ENCODE data around the gene DNM2.
"Not testable (repeated sequence)": the region's sequence is repeated elsewhere in the genome, so short reads cannot be mapped to it uniquely, and the experiment has no call there.

Gene DNM2

GRCh38 chr19:10837649-10838048 lies 119.8 kb downstream of the DNM2 start:
- not testable (repeated sequence) for H3K4me3 ChIP-seq (ENCODE audit: insufficient read depth in 1 of 2, low read depth in 1 of 2, low read length in 2 of 2); H3K4me2 ChIP-seq (ENCODE audit: low read length, poor library complexity, severe bottlenecking); H3K9me3 ChIP-seq (ENCODE audit: control insufficient read depth, low read length); H3K23ac ChIP-seq (ENCODE audit: low read length in 2 of 2); H2BK12ac ChIP-seq (ENCODE audit: low read length in 2 of 2); H2AFZ ChIP-seq (ENCODE audit: low read depth, low read length); H2BK5ac ChIP-seq (ENCODE audit: low read depth, low read length, poor library complexity, severe bottlenecking); H4K8ac ChIP-seq (ENCODE audit: low read length); DNase-seq; H2BK15ac ChIP-seq (ENCODE audit: low read depth, poor library complexity, severe bottlenecking); H4K91ac ChIP-seq (ENCODE audit: low read length); H2BK120ac ChIP-seq (ENCODE audit: low read depth, low read length); H3K27me3 ChIP-seq (ENCODE audit: control insufficient read depth in 1 of 2, insufficient read depth in 1 of 2, low read length in 2 of 2); H3K79me1 ChIP-seq (replicated peaks; ENCODE audit: low read length, poor library complexity, severe bottlenecking); H3K18ac ChIP-seq (ENCODE audit: low read depth in 1 of 2, low read length in 2 of 2); H3K14ac ChIP-seq (ENCODE audit: low read length in 2 of 2); H3K4ac ChIP-seq (ENCODE audit: low read depth in 1 of 2, low read length in 2 of 2); H3K27ac ChIP-seq (ENCODE audit: low read length, poor library complexity, severe bottlenecking); H3K9ac ChIP-seq (ENCODE audit: low read length); H2AK5ac ChIP-seq (ENCODE audit: low read length, severe bottlenecking)
- Histone ChIP-seq H3K36me3 (ENCODE audit: control insufficient read depth in 1 of 2, insufficient read depth in 2 of 2, low read depth in 1 of 2, low read length in 2 of 2) (peaks cover 23 to 24% of the 10 kb centered on the region in 2 experiments), H3K4me1 (ENCODE audit: control insufficient read depth, insufficient read depth, low read depth, low read length) (peaks cover 13% of the 10 kb centered on the region)
- 95% methylated on average over 7 of the region's 7 CpGs for WGBS

GRCh38 chr19:10838377-10838776 lies 120.5 kb downstream of the DNM2 start:
- Histone ChIP-seq H3K23ac (ENCODE audit: low read length in 2 of 2) (no peak overlapping the region), H3K27me3 (ENCODE audit: control insufficient read depth in 1 of 2, insufficient read depth in 1 of 2, low read length in 2 of 2) (no peaks in the 10 kb centered on the region), H2BK15ac (ENCODE audit: low read depth, poor library complexity, severe bottlenecking) (no peak overlapping the region), H2AK5ac (ENCODE audit: low read length, severe bottlenecking) (no peak overlapping the region), H3K79me1 (replicated peaks; ENCODE audit: low read length, poor library complexity, severe bottlenecking) (peaks cover 2% of the 10 kb centered on the region), H3K18ac (ENCODE audit: low read depth in 1 of 2, low read length in 2 of 2) (no peak overlapping the region), H4K8ac (ENCODE audit: low read length) (no peak overlapping the region), H3K9me3 (ENCODE audit: control insufficient read depth, low read length) (peaks cover 4% of the 10 kb centered on the region), H3K36me3 (ENCODE audit: control insufficient read depth in 1 of 2, insufficient read depth in 2 of 2, low read depth in 1 of 2, low read length in 2 of 2) (peaks cover 15 to 17% of the 10 kb centered on the region in 2 experiments), H4K91ac (ENCODE audit: low read length) (no peak overlapping the region), H3K4me1 (ENCODE audit: control insufficient read depth, insufficient read depth, low read depth, low read length) (peaks cover 13% of the 10 kb centered on the region), H3K4ac (ENCODE audit: low read depth in 1 of 2, low read length in 2 of 2) (no peak overlapping the region), H3K9ac (ENCODE audit: low read length) (no peak overlapping the region), H3K27ac (ENCODE audit: low read length, poor library complexity, severe bottlenecking) (no peak overlapping the region), H3K4me3 (ENCODE audit: insufficient read depth in 1 of 2, low read depth in 1 of 2, low read length in 2 of 2) (no peak overlapping the region), H2BK120ac (ENCODE audit: low read depth, low read length) (no peak overlapping the region), H2BK5ac (ENCODE audit: low read depth, low read length, poor library complexity, severe bottlenecking) (no peak overlapping the region), H3K4me2 (ENCODE audit: low read length, poor library complexity, severe bottlenecking) (no peak overlapping the region), H3K14ac (ENCODE audit: low read length in 2 of 2) (no peak overlapping the region), H2AFZ (ENCODE audit: low read depth, low read length) (no peak overlapping the region), H2BK12ac (ENCODE audit: low read length in 2 of 2) (no peak overlapping the region)
- WGBS: 74% methylated on average over 9 of the region's 11 CpGs
- no peak for DNase-seq

GRCh38 chr19:10839114-10840050 lies 121.5 kb downstream of the DNM2 start:
- Histone ChIP-seq H4K8ac (ENCODE audit: low read length) (no peak overlapping the region), H2BK12ac (ENCODE audit: low read length in 2 of 2) (no peak overlapping the region), H2BK15ac (ENCODE audit: low read depth, poor library complexity, severe bottlenecking) (no peak overlapping the region), H3K23ac (ENCODE audit: low read length in 2 of 2) (no peak overlapping the region), H4K91ac (ENCODE audit: low read length) (no peak overlapping the region), H3K9me3 (ENCODE audit: control insufficient read depth, low read length) (peaks cover 4% of the 10 kb centered on the region), H3K27me3 (ENCODE audit: control insufficient read depth in 1 of 2, insufficient read depth in 1 of 2, low read length in 2 of 2) (no peaks in the 10 kb centered on the region), H3K36me3 (ENCODE audit: control insufficient read depth in 1 of 2, insufficient read depth in 2 of 2, low read depth in 1 of 2, low read length in 2 of 2) (peaks cover 7 to 9% of the 10 kb centered on the region in 2 experiments), H3K4me3 (ENCODE audit: insufficient read depth in 1 of 2, low read depth in 1 of 2, low read length in 2 of 2) (no peak overlapping the region), H3K9ac (ENCODE audit: low read length) (no peak overlapping the region), H3K79me1 (replicated peaks; ENCODE audit: low read length, poor library complexity, severe bottlenecking) (peaks cover 2% of the 10 kb centered on the region), H3K4me2 (ENCODE audit: low read length, poor library complexity, severe bottlenecking) (no peak overlapping the region), H3K4me1 (ENCODE audit: control insufficient read depth, insufficient read depth, low read depth, low read length) (peaks cover 13% of the 10 kb centered on the region), H2AK5ac (ENCODE audit: low read length, severe bottlenecking) (no peak overlapping the region), H2BK5ac (ENCODE audit: low read depth, low read length, poor library complexity, severe bottlenecking) (no peak overlapping the region), H3K14ac (ENCODE audit: low read length in 2 of 2) (no peak overlapping the region), H2AFZ (ENCODE audit: low read depth, low read length) (no peak overlapping the region), H3K18ac (ENCODE audit: low read depth in 1 of 2, low read length in 2 of 2) (no peak overlapping the region), H3K4ac (ENCODE audit: low read depth in 1 of 2, low read length in 2 of 2) (no peak overlapping the region), H2BK120ac (ENCODE audit: low read depth, low read length) (no peak overlapping the region), H3K27ac (ENCODE audit: low read length, poor library complexity, severe bottlenecking) (no peak overlapping the region)
- WGBS: 87% methylated on average over 9 of the region's 10 CpGs
- no peak for DNase-seq

GRCh38 chr19:10842788-10843187 lies 124.9 kb downstream of the DNM2 start:
- Histone ChIP-seq H2BK12ac (ENCODE audit: low read length in 2 of 2) (no peak overlapping the region), H3K27ac (ENCODE audit: low read length, poor library complexity, severe bottlenecking) (no peak overlapping the region), H3K27me3 (ENCODE audit: control insufficient read depth in 1 of 2, insufficient read depth in 1 of 2, low read length in 2 of 2) (no peaks in the 10 kb centered on the region), H3K23ac (ENCODE audit: low read length in 2 of 2) (no peak overlapping the region), H4K91ac (ENCODE audit: low read length) (no peak overlapping the region), H3K4ac (ENCODE audit: low read depth in 1 of 2, low read length in 2 of 2) (no peak overlapping the region), H4K8ac (ENCODE audit: low read length) (no peak overlapping the region), H3K36me3 (ENCODE audit: control insufficient read depth in 1 of 2, insufficient read depth in 2 of 2, low read depth in 1 of 2, low read length in 2 of 2) (no peaks in the 10 kb centered on the region), H3K4me3 (ENCODE audit: insufficient read depth in 1 of 2, low read depth in 1 of 2, low read length in 2 of 2) (no peak overlapping the region), H3K79me1 (replicated peaks; ENCODE audit: low read length, poor library complexity, severe bottlenecking) (no peaks in the 10 kb centered on the region), H2BK5ac (ENCODE audit: low read depth, low read length, poor library complexity, severe bottlenecking) (no peak overlapping the region), H2AK5ac (ENCODE audit: low read length, severe bottlenecking) (no peak overlapping the region), H3K18ac (ENCODE audit: low read depth in 1 of 2, low read length in 2 of 2) (no peak overlapping the region), H3K9ac (ENCODE audit: low read length) (no peak overlapping the region), H3K9me3 (ENCODE audit: control insufficient read depth, low read length) (no peaks in the 10 kb centered on the region), H2BK15ac (ENCODE audit: low read depth, poor library complexity, severe bottlenecking) (no peak overlapping the region), H3K4me2 (ENCODE audit: low read length, poor library complexity, severe bottlenecking) (no peak overlapping the region), H2AFZ (ENCODE audit: low read depth, low read length) (no peak overlapping the region), H3K4me1 (ENCODE audit: control insufficient read depth, insufficient read depth, low read depth, low read length) (no peaks in the 10 kb centered on the region), H2BK120ac (ENCODE audit: low read depth, low read length) (no peak overlapping the region), H3K14ac (ENCODE audit: low read length in 2 of 2) (no peak overlapping the region)
- no peak for DNase-seq
- 87% methylated on average over 7 of the region's 7 CpGs for WGBS
